Urinary bladder (tissue), 2 donors: Measurements from ENCODE around the gene RTN4R. TPM values are rescaled to one million over a fixed set of nuclear protein-coding genes. Genes with fewer than 3 reads are reported as not detected.

Experiments
- polyA plus RNA-seq: library from polyadenylated mRNA; stranded (reverse); fragments of 200-250 nt; gene quantifications from one replicate; pipeline ENCODE4 v1.2.3, GENCODE V29; 2013
- small RNA-seq: library from RNA; depleted of rRNA; stranded (forward); fragments of <200 nt; gene quantifications from one replicate; pipeline ENCODE3, GENCODE V24; 2014
- total RNA-seq: library from RNA; depleted of rRNA; stranded (reverse); fragments of >200 nt; gene quantifications from one replicate; pipeline ENCODE4 v1.2.3, GENCODE V29; 2014
- donor health status: healthy.

Gene RTN4R
- total and polyA plus RNA-seq, 2 donors = 1.1 to 3.1 TPM

Small RNAs within 50 kb of the gene (small RNA-seq; reads per million reads assigned to genes)
- gene MIR1286 = not detected

Other genes starting within 250 kb of the RTN4R start
- gene TANGO2, start 247.2 kb downstream of the RTN4R start, total RNA-seq = 13.6 TPM
- 25.5 TPM for gene TANGO2, start 247.2 kb downstream of the RTN4R start, polyA plus RNA-seq
- 24.8 TPM for gene DGCR8, start 188.1 kb downstream of the RTN4R start, total RNA-seq
- gene DGCR8, start 188.1 kb downstream of the RTN4R start, polyA plus RNA-seq = 18.9 TPM
- 97.2 TPM for gene RANBP1, start 152.2 kb downstream of the RTN4R start, total RNA-seq
- 91.8 TPM for gene RANBP1, start 152.2 kb downstream of the RTN4R start, polyA plus RNA-seq
- gene TRMT2A, start 151.1 kb downstream of the RTN4R start, total RNA-seq = 23.3 TPM
- 37.9 TPM for gene TRMT2A, start 151.1 kb downstream of the RTN4R start, polyA plus RNA-seq
- gene ZDHHC8, start 136.5 kb downstream of the RTN4R start, total RNA-seq = 3.5 TPM
- 38.8 TPM for gene ZDHHC8, start 136.5 kb downstream of the RTN4R start, polyA plus RNA-seq
- gene CCDC188, start 117.3 kb downstream of the RTN4R start, total RNA-seq = 0.69 TPM
- gene CCDC188, start 117.3 kb downstream of the RTN4R start, polyA plus RNA-seq = 0.90 TPM
- gene DGCR6L, start 51.7 kb upstream of the RTN4R start, total RNA-seq = 22.8 TPM
- gene DGCR6L, start 51.7 kb upstream of the RTN4R start, polyA plus RNA-seq = 80.7 TPM
- gene ZNF74, start 125.8 kb upstream of the RTN4R start, total RNA-seq = 9.7 TPM
- 9.3 TPM for gene ZNF74, start 125.8 kb upstream of the RTN4R start, polyA plus RNA-seq
- gene SCARF2, start 169.5 kb upstream of the RTN4R start, total RNA-seq = 10.4 TPM
- 16.8 TPM for gene SCARF2, start 169.5 kb upstream of the RTN4R start, polyA plus RNA-seq
- 36.7 TPM for gene KLHL22, start 227.5 kb upstream of the RTN4R start, total RNA-seq
- 26.3 TPM for gene KLHL22, start 227.5 kb upstream of the RTN4R start, polyA plus RNA-seq
- 34.0 TPM for gene MED15, start 239.3 kb upstream of the RTN4R start, total RNA-seq
- gene MED15, start 239.3 kb upstream of the RTN4R start, polyA plus RNA-seq = 57.9 TPM